CD4-positive, alpha-beta T cell treated with Interleukin-4 for 4 hours (primary cell): ENCODE results near the gene LEFTY1.
A peak's percentile ranks its signal among the peaks of the same experiment; 100 is the strongest.

ENCODE experiments used
- DNase-seq: peaks from one replicate; pipeline ENCODE4 v3.0.0-alpha.2; 2020

The LEFTY1 gene

DNA sequence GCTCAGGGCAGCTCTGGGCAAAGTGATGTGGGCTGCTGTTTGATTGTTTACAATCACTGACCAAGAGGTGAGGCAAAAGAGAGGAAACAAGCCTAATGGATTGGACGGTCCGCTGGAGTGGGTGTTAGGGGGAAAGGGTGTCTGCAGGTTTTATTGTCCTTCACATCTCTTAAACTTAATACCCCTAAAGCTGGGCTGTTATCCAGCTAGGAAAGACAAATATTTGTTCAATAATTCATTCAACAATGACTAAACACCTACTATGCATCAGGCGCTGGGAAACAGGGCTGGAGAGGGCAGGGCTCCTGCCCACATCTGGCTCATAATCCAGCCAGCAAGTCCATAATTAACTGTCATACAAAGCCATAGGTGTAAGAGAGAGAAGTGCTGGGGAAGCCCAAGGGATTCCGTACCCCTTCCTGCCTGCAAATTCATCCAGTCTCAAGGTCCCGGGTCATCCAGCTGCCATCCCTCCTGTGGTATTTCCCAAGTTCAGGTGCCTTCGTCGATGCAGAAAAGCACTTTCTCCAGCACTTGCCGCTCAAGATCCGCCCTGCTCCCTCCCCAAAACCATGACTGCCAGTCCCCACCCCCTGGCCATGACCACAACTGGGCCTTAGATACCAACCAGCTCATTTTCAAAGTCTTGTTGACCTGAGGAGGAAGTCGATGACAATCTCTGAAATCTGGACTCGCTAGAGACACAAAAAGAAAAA lies 17.4 kb downstream of the LEFTY1 start:
- DNase-seq: no peak

DNA sequence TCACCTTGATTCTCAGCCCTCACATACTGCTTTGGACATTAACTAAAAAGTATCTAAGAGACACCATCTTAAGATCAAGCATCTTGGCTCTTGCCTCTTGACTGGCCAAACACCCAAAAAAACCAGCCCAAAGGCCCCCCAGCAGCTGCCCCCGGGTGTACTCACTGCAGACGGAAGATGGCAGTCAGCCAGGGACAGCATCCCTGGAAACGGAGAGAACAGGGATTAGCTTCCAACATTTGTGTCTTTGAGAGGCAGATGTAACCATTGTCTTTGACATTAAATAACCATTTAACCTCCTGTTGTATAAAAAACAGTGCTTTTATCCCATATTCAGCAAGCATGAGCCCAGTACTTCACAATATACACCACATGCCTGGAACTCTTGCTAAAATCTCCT lies 18.0 kb downstream of the LEFTY1 start:
- no peak for DNase-seq

DNA sequence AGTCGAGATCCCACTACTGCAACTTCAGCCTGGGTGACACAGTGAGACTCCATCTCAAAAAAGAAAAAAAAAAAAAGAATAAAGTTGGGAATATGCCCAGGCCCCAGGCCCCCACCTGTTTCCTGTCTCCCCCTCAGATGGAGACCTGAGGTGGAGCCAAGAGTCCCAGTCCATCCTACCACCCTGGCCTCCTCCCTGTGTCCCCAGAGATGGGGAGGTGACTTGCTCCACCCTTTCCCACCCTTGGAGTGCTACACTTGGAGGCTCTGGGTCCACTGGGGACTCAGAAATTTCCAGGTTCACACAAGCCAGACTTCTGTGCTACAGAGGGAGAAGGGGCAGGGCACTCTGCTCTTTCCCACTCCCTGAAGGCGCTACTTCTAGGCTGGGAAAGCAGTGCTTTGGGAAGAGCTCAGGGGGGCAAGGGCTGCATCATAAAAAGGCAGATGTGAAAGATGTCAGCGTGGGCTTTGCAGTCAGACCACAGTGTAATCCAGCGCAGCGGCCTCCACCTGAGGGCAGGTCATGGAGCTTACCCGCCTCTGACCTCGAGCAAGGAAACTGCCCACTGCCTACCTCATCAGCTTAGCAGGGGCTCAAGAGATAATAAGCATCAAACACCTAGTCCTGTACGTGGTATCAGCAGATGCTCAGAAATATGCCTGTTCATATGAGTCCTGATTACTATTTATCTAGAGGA lies 20.2 kb downstream of the LEFTY1 start:
- no peak for DNase-seq

DNA sequence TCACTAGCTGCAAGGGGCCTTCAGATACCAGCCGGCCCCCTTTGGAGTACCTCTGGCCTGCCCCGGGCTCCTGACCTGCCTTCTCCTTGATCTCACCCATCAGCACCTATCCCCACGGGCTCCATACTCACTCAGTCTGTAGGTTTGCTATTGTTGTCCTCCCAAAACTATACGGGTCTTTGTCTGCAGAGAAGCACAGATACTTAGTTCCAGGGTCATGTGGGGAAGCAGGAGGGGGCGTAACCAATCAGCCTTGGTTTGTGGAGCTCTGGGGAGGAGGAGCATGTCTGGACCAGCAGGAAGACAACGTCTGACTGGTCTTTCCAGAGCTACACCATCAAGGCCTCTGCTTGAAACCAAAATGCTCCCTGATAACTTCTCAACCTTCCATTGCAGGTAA lies 22.0 kb downstream of the LEFTY1 start:
- no peak for DNase-seq

DNA sequence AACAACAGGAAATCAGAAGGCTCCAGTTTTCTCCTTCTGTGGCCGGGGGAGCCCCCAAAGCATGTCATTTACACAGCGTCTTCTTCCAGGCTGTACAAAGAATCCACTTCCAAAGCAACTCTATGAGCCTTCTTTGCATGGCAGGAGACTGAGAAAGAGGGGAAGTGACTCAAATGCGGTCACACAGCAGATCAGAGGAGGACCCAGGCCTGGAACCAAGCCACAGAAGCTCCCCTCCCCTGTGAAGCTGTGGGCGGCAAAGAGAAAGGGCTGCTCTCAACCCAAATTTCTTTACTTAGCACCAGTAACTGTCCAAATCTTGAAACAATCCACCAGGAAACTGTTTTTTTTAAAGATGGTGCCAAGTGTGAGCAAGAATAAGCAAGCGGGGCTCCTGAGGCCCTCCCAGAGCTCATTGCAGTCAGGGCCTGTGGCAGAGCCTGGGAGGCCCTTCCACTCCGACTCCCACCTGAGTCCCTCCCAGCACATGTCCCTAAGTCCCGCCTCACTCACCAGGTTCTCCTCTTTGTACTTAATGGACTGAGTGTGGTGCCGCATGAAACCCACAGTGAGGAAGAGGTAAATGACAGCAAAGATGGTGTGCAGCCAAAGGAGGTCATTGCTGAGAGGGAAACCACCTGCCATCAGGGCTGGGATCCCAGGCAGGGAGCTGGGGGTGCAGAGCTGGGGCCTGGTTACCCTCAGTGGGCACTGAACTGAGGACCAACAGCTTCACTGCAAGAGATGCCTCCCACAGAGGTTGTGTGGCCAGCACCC lies 22.7 kb downstream of the LEFTY1 start:
- peak; percentile 76 for DNase-seq

DNA sequence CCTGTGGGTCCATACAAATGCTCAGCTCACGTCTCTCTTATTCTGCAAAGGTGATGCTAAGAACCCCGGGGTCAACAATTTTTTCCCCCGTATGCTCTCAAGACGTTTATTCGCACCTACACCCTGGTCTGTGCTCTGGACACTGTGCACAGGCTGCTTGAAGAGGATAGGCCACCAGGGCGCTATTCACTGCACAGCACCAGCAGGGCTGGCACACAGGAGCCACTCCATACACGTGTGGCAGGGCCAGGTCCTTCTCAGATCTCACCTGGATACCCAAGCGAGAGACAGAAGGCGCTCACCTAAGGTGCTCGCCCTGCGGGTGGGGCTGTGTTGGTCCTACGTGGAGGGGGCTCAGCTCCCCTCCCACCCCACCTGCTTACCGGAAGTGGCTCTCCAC lies 23.4 kb downstream of the LEFTY1 start:
- no peak for DNase-seq

DNA sequence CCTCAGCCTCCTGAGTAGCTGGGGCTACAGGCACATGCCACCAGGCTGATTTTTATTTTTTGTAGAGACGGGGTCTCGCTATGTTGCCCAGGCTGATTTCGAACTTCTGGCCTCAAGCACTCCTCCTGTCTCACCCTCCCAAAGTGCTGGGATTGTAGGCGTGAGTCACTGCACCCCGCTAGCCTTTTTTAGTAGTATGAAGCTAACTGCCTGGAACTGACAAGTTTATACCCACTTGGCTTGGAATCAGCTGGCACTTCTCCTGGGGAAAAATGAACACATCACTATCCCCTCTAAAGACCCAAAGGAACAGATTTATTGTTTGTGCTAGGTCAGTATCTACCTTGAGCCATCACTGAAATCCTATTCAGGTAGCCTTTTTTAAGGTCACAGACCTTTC lies 25.8 kb downstream of the LEFTY1 start:
- DNase-seq: no peak

DNA sequence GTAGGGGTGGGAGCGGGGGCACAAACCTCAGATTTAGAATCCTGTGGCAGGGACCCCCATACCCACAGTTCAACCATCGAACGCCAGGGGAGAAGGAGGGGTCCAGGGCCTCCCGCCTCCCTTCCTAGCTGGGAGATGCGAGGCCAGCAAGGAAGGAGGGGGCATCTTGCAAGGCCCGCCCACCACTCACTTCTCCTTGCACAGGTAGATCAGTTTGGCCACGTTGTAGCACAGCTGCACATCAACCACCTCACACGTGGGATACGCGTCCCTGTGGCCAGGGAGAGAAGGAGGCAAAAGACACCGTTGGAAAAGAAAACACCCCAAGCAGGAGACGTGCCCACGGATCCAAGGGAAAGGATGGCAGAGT lies 26.4 kb downstream of the LEFTY1 start:
- DNase-seq: no peak

DNA sequence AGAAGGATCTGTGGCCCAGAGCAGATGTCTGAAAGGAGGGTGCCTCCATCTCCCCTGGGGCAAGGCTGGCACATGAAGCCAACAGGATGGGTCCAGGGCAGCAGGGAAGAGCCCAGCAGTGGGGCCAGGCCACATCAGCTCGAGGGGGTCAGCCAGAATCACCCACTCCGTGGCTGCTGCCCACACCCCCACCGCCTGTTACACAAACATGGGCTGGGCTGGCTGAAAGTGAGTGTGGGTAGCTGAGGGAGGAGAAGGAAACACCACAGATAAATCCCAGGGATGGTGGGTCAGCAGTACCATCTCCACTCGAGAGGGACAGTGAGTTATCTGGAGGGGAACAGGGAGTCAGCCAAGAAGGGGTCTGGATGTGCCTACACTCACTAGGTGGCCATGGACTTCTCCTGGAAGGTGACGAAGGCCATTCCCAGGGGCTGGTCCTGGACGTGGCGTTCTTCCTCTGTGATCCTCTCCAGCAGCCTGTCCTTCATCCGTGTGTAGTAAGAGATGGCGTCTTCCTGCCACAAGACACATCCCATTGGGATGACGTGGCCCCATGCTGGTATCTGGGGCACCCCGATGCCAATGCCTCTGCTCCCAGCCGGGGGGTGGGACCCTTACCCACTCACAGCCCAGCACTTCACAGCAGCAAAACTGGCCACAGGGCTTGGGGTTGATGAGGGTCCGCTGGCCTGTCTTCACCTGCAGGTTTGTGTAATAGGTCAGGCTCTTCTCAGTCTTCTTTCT lies 26.9 kb downstream of the LEFTY1 start:
- DNase-seq: no peak

DNA sequence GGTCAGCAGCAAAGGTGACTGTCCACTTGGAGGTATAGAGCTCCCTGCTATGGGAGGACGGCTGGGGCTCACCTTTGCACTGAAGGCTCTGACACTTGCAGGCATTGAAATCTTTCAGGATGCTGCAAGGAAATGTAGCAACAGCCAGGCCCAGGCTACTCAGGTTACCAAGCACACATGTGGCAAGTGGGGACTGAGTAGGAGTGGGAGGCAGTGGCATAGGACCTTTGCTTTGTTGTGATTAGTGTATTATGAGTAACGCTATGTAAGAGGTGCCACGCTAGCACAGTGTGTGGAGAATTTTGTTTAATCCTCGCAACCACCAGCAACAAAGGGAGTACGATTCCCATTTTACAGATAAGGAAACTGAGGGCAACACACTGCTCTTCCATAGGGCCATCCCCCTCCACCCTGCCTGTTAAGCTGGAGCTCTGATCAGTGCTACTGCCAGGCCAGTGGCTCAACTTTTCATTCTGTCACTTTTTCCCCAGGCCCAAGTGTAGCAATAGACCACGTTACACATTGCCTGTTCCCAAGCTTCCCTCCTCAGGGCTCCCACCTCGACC lies 28.0 kb downstream of the LEFTY1 start:
- no peak for DNase-seq

DNA sequence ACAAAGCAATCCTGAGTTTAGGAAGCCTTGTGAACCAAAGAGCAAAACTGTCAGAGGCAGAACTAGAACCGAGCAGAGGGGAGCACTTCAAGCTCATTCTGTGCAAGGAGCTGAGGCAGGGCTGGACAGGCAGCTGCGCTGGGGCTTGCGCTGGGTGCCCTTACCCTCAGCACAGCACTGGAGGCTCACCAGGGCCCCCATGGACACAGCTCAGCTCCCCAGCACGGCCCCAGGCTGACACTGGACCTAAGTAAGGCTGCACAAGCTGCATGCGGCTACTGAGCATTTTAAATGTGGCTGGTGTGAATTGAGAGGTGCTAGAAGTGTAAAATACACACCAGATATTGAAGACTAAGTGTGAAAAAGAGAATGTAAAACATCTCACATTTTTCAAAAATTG lies 28.8 kb downstream of the LEFTY1 start:
- no peak for DNase-seq

DNA sequence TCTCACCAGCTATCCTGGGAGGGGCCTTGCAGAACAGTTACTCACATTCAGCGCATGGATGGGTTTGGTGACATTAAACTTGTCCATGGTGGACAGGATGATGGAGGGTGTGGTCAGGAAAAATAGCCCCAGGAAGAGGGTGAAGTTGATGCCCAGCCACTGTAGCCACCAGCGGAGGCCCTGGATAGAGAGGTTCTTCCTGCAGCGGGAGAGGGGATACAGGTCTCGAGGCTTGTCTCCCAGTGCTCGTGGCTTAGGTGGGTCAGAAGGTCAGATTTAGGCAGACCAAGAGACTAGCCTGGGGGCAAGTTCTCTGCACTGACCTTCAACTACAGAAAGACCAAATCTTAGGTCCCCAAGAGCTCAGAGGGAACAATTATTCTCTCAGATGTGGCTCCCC lies 29.8 kb downstream of the LEFTY1 start:
- DNase-seq: no peak

DNA sequence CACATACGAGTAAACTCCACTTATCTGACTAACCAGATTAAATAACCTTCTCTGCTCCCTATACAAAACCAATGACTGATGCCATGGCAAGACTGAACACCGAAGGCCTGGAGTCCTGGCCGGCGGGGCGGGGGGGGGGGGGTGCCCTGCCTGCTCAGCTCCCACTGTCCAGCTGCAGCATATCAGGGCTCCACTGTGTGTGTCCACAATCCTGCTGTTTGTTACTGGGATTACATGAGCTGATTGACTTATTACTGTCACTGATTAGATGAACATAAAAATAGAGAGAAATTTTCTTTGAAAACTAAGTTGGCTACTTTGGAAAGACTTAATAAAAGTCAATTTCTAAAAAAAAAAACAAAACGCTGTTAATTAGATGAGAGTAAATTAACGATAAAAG lies 31.7 kb downstream of the LEFTY1 start:
- no peak for DNase-seq

DNA sequence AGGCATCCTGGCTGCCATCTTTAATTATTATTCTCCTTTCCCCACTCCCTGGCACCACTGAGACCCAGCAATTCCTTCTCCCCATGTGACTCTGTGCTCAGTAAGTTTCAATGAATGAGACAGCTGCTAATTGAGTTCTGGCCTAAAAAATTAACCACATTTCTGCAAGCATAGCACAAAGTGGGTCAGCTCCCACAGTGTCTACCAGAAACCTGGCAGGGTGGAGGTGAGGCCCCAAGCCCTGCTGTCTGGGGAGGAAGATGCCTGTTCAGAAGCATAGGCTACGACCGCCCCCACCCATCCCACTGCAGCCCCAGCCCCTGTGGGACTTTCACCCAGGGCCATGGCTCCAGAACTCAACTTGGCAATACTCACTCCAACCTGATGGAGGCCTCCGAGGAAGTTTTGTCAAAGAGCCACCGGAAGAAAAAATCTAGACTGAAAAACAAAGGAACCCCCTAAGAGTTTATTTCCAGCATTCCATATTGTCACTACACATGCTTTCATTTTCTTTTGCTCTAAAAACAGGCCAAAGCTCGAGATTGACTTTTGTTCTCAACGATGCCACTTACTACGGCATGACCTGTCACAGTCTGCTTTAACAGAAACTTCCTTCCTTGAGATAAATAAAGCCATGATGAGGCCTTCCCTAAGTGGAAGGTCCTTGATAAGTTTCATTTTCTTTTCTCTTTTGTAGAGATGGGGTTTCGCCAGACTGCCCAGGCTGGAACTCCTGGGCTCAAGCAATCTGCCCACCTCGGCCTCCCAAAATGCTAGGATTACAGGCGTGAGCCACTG lies 33.2 kb downstream of the LEFTY1 start:
- no peak for DNase-seq

DNA sequence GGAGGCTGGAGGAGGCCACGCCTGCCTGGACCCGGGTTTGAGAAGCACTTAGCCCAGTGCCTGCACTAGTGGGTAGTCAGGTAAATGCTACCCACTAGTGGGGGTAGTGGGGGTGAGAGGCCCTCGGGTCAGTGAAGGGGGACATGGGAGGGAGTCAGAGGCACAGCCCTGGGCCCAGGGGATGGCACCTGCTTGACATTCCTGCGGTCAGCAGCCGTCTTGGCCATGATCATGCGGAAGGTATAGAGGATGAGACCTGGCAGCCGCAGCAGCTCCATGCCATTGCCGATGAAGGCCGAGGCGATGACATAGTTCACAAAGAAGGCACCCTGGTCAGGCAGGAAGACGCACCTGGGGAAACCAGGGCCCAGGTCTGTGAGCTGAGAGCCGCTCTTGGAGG lies 35.5 kb downstream of the LEFTY1 start:
- no peak for DNase-seq

DNA sequence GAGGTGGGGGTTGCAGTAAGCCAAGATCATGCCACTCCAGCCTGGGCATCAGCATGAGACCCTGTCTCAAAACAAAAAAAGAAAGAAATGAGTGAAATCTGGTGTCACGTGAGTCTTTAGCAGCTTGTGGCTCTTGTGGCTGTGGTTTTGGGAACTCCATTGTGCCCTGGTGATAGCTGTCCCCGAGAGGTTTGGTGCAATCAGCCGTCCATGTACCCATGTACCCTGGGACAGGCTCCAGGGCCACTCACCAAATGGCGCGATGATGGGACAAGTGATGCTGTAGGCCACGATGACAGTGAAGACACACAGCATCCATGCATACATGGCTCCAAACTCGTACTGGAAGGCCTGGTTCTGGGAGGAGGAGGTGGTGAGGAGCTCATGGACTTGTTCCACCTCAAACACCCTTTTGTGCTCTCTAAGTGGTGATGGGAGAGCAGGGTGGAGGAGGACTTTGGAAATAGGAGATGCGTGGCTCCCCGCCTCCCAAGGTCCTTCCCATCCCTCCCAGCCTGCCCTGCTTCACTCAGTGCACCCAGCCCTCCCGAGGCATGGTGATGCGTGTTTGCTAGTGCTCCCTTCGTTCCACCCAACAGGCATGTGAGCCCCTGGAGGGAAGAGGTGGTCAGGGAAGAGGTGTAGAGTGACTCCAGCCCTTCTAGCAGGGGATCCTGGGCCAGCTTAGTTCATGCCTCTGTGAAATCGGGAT lies 36.4 kb downstream of the LEFTY1 start:
- no peak for DNase-seq

DNA sequence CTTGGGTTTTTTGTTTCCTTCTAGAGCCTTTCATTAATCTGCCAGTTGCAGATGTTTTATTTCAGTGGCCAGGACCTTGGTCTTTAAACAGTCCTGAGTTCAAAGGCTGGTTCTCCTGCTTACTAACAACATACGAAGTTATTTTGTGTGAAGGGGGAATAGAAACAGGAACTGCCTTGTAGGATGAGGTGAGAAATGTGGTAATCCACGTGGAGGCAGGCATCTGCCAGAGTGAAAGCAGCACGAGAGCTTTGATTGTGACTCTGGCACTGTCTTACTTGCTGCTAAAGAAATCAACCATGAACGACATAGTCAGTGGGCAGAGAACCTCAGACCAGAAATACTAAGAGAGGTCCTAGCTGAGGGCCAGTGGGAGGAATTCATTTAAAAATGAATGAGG lies 37.1 kb downstream of the LEFTY1 start:
- no peak for DNase-seq

DNA sequence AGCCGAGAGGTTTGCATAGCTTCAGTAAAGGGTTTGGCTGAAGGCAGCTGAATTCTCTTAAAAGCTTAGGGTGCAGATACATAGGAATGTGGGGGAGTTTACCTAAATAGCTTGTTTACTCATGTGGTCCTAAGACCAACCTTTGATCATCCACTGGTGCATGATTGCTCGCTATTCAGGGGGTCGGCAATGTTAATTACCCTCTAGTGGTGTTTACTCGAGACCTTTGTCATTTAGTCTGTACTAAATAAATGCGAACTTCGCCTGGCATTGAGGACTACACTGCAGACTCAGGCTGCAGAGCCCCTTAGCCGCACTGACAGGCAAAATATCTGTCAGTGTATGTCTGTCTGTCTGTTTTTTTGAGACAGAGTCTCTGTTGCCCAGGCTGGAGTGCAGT lies 38.6 kb downstream of the LEFTY1 start:
- no peak for DNase-seq

DNA sequence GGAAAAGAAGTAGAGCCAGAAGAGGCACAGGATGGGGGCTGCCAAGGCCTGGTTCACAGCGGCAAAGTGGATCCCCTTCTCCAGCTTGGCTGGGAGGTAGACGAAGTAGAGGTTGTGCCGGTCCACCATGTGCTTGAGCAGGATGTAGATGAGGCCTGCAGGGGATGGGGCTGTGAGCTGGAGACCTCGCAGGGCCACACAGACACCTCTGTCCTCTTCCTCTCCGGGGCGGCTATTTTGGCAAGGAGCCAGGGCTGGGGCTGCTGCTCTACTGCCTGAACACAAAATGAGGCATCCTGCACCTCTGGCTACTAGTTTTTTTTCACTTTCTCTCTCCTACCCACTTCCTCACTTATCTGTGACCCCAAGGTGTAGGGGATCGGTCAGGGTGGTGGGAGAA lies 39.0 kb downstream of the LEFTY1 start:
- DNase-seq: peak; percentile 27

DNA sequence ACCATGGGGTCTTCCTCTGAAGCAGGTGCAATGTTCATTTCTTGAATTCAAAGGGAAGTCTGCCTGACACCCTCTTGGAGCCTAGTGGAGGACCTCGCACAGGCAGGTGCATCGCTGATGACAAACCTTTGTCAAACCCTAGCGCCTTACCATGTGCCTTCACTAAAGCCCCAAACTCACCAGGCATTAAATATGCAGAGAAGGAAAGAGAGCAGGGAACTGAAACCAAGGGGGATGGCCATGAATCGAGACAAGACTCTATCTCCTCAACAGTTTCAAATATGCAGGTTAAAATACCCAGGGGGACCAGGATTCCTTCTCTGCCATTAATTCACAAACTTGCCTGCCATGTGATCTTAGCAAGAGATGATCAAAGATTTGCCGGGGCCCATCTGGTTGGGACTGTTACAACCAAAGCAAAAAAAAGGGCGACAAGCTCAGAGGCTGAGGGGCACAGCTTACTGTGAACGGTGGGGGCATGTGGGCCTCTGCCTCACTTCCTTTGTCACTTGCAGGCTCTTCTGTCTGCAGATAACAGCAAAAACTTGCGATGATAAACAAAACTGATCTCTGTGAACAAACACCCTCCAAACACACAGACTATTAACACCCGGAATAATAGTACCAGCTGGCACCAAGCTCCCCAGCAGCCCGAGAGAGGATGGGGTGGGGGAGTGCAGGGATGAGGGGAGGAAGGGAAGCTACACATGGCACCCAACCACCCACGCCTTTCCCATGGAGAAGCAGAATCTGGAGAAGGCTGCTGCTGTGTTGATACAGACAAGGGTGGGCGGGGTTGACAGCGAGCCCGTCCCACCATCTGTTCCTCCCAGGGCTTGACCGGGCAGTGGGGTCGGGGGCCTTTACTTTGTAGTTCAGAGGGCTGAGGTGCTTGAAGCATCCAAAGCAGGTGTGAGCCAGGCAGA lies 40.7 kb downstream of the LEFTY1 start:
- DNase-seq: peak; percentile 24
